Fibroblast of skin of right biceps (primary cell): ENCODE results near the gene PRR5L.
A peak's percentile ranks its signal among the peaks of the same experiment; 100 is the strongest.

ENCODE experiments used
- DNase-seq: peaks from one replicate; pipeline ENCODE4 v3.0.0-alpha.2; 2013

PRR5L gene

DNA sequence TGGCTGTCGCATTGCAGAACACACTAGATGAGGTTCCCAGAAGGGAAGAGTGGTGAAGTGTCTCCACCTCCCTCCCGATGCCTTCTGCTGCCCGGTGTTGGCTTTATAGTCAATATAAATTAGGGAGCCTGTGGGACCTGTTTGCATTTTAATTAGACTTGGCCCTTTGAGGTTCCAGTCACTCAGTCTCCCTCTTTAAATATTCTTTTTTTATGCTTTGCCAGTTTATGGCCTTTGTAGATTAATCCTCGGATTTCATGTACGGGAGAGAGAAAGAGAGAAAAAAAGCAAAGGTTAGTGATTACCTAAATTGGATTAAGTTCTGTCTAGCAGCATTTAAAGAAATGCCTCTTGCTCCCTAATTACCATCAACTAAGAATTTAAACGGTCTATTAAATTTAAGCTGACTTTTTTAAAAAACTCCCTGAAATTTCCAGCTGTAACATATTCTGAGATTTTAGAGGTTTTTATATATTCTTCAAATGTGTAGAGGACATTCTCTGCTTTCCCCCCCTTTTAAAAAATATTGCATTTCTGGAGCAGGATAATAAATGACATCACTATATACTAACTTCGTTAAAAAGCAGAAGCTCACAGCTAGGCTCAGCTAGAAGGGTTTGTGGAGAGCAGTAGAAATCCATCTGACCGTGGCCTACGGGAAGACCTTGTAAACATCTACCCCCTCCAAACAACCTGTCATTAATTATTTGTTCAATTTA, 84.4 kb downstream of the PRR5L start:
- DNase-seq: no peak

DNA sequence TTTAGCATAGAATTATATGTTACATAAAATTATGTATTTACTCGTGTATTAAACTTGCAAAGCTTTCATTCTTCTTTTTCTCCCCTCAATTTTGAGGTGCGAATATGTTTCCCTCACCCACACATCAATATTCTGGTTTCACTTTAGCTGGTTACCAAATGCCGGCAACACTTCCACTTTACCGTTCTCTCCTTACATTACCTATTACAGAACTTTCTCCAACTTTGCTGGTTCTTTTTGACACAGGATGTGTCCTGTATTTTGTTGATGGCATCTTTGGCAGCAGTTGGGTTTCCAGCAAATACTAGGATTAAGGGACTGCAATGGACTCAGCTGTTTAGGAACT, 84.9 kb downstream of the PRR5L start:
- DNase-seq: no peak

DNA sequence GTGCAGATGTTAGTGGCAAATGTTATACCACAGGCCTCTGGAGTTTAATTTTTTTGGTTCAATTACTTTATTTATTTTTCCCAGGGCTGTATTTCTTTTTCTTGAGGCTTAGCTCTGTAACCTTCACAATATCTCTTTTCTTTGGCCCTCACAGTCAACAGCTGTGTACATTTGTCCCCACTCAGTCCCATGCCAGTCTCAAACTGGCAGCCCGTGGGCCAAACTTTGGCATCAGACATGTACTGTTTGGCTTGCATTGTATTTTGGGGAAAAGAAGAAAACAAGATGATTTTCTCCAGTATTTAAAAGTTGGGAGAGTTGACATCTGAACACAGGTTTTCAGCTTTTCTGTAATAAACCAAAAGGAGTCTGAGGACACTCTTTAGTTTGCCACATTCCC, 87.1 kb downstream of the PRR5L start:
- DNase-seq: no peak

DNA sequence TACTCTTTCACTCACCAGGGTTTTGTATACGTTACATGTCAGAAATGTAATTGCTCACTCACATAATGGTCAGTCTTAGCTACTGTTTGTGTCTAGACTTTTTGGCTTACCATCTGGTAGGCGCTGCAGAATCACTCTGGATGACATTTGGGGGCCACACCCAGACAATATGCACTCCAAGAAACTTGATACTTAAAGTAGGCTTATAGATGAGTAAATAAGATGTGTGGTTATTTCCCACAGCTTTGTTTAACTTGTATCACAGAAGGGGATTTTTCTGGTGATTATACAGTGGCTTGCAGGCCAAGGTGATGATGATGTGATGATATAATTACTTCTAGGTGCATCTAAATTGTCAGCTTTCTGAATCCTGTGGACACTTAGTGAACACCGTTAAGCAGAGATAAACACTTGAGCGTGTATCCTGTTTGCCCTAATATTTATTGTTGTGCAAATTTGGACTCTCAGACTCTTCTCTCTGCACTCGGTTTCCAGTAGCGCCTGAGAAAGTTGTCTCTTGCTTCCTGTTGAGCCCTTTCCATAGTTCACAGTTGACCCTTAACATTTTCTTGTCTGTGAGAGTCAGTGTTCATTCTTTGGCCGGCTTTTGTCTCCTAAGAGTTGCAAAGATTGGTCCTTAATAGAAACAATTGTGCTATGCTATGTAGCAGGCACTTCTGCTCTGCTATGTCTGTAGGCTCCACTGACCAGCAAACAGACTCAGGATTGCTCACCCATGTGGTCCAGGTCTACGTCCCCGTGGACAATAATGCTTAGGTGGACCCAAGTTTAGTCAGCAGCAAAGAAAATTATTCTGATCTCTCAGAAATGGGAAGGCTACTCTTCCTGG, 89.3 kb downstream of the PRR5L start:
- peak; percentile 75 for DNase-seq

DNA sequence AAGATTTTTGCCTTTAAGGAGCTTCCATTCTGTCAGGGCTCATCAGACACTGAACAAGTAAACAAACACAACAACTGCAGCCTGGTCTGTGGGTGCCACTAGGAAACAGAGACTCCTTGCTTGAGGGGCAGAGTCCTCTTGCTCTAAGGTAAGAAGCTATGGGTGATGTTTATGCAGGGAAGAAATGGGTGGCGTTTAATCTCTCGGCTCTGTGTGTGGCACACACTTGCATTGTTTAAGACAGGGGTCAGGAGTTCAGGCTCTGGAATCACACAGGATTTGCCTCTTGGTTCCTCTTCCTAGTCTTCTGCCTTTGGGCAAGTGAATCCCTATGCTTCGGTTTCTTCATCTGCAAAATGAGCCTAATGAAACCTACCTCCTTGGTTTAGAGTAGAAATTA, 90.3 kb downstream of the PRR5L start:
- DNase-seq: no peak

DNA sequence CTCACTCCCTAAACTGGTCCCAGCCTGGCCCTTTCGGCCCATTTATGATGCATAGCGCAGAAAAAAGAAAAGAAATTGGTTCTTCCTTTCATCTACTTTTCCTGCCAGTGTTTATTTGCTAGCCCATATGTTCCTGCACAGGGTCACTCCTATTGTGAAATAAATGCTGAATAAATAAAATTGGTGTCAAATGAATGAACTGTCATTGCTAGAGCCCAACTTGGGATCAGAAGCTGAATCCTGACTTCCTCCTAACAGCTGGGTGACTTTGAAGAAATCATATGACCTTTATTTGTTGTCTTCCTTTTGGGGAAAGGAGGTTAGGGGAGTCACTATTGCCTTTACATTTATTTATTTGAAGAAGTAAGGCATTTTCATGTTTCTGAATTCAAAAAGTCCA, 92.0 kb downstream of the PRR5L start:
- DNase-seq: no peak

DNA sequence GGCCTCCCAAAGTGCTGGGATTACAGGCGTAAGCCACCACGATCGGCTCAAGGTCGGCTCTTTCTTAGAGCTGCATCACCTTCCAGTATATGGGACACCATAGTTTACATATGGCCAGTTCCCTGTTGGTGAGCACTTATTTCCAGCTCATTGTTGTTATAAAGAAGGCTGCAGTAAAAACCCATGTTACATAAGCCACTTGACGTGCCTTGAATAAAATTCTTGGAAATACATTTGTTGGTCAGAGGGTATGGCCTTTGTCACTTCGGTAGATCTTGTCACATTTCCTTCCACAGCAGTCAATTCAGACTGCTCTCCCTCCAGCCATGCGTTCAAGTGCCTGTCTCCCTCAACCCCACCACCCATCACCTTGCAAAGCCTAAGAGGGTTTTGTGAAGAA, 92.9 kb downstream of the PRR5L start:
- DNase-seq: no peak

DNA sequence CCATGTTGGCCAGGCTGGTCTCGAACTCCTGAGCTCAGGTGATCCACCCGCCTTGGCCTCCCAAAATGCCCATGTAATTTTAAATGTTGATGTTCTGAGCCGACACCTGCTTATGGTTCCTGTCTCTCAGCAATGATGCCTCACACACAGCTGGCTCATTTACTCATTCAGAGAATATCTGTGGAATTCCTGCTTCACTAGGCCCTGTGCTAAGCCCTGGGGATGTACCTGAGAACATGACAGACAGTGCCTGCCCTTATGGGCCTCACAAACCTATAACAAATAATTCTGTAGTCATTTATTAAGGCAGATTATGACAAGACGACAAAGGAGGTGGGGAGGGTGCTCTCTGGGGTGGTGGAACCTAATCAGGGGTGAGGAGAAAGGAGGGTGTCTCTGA, 93.7 kb downstream of the PRR5L start:
- no peak for DNase-seq

DNA sequence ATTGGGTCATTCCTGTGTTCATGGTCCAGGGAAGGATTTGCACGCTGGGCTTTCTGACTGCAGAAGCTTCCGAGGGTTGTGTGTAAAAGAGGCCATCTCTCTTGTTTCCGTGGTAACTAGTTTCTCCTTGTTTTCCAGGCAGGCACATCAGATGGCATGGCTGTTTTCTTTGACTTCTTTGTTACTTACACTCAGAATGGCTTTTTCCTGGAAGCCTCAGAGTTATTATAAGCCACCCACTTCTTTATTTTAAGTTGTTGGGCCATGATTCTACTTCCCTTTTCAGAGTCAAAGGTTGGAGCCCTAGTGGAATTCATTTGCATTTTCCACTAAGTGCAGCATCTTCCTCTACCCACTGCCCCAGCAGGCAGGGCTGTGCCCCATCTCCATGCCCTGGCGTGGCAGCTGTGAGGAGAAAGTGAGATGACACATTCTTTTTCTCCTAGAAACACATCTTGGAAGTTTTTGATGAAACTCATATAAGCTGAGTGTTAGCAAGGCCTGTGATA, 94.9 kb downstream of the PRR5L start:
- no peak for DNase-seq

DNA sequence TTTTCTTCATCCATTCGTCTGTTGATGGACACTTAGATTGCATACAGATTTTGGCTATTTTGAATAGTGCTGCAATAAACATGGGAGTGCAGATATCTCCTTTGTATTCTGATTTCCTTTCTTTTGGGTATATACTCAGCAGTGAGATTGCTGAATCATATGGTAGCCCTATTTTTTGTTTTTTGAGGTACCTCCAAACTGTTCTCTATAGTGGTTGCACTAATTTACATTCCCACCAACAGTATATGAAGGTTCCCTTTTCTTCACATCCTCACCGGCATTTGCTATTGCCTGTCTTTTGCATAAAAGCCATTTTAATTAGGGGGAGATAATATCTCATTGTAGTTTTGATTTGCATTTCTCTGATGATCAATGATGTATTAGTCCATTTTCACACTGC, 96.1 kb downstream of the PRR5L start:
- no peak for DNase-seq

DNA sequence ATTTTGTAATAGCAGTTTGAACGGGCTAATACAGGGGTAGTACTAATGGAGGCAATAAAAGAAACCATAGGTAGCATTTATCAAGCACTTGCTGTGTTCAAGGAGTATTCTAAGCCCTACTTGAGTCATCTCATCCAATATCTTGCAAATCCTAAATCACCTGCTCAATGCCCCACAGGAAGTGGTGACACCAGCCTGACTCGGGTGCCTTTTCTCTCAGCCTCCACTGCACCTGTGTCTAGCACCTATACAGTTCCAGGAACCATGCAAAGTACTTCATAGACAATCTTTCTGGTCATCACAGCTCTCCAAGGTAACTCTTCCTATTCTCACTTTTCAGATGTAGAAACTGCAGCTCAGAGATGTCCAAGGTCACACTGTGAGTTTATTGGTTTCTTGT, 98.0 kb downstream of the PRR5L start:
- DNase-seq: no peak

DNA sequence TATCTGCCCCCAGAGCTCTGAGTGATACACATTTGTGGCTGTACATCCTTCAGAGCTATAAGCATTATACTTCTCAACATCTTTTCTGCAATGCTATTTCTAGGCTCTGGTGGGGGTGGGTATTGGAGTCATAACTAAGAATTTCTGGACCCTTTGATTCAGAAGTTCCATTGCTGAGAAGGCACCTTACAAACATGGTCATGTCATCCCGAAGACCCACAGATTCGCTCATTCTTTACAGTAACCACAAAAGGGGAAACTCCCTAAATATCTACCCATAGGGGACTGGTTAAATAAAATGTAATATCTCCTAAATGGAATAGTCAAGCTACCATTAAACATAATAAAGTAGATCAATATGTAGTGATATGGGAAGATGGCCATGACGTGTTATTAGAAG, 98.8 kb downstream of the PRR5L start:
- DNase-seq: no peak

DNA sequence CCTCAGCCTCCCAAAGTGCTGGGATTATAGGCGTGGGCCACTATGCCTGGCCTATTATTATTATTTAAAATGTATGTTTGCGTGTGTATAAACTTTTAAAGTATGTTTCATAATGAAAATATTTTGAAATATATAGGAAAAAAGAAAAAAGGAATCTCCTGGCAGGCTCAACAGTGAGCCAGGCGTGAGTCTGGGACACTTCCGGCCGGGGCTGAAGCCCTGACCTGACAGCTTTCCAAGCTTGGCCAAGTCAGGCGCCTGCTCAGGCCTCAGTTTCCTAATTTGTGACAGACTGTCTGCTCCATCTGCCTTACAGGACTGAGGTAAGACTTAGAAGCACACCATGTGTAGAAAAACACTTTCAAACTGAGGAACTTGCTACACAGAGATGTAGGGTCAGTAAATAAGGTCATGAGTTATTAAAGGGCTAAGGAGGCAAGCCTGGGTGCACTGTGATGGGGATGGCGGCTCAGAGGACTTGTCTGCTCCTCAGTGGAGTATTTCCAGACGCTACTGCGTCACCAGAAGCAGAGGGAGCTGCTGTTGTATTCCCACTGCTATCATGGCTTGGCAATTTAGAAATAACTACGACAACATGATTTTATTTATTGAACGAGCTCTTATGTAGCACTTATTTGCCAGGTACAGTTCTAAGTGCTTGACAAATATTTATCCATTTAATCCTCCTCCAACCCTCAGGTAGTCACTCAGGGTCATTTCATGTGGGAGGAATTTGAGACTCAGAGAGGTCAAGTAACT, 100.1 kb downstream of the PRR5L start:
- no peak for DNase-seq

DNA sequence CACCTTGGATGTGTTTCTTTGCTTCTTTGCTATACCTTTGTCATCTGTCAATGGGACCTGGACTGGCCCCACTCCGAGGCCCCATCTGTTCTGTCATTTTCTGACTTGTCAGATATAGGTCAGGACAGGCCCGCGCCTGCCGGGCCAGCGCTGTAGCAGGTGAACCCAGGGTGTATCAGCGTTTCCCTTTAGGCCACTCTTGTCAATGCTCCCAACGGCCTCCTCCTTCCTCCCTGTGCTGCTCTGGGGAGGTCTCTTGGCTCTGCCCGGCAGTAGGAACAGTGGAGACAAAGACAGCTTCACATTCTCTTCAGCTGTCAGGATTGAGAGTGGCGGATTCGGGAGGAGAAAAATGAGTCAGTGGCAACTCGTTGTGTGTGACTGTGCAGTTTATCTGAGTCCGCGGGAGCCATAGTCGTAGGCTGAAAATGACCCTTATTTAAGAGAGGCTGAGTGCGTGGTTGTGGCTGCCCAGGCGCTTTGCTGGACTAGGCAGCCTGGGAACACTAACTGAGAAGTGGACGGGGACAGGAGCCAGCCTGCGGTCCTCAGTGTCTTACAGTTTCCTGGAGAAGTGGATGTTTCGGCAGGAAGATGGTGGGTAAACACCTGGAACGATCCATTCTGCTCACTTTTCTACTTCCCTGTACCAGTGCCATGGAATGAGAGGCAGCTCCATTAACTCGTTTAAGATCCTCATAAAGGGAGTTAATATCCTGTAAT, 102.3 kb downstream of the PRR5L start:
- DNase-seq: no peak

DNA sequence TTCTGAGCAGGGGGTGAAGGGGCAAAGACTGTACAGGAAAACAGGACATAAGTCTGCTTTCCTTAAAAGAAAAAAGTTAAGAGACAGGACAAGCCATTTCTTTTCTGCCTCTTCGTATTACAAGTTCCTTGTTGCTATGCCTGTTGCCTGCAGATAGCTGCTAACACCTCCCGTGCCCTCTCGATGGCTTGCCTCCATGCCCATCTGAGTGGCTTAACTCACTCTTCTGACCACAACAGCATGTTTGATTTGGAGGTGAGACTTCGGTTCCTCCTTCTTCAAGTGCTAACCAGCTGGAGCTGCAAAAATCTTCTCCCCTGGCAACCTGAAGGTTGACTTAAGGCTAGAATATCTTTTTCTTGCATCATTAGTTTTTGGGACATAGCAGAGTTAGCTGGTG, 103.1 kb downstream of the PRR5L start:
- no peak for DNase-seq

DNA sequence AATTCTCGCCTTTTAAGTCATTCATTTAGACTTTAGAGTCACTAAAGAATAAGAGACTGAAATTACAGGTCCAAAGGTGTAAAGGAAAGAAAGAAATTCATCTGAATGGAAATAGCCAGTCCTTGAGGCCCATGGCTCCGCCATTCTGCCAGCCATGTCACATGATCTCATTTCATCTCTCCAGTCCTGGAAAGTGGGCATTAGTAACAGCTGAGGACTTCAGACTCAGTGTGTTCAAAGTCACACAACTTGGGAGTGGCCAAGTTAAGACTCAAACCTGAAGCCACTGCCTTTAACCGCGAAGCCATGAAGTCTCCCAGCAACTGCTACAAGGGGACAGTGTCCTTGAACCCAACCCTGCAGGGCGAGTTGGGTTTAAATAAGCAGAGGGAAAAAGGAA, 103.7 kb downstream of the PRR5L start:
- DNase-seq: no peak

DNA sequence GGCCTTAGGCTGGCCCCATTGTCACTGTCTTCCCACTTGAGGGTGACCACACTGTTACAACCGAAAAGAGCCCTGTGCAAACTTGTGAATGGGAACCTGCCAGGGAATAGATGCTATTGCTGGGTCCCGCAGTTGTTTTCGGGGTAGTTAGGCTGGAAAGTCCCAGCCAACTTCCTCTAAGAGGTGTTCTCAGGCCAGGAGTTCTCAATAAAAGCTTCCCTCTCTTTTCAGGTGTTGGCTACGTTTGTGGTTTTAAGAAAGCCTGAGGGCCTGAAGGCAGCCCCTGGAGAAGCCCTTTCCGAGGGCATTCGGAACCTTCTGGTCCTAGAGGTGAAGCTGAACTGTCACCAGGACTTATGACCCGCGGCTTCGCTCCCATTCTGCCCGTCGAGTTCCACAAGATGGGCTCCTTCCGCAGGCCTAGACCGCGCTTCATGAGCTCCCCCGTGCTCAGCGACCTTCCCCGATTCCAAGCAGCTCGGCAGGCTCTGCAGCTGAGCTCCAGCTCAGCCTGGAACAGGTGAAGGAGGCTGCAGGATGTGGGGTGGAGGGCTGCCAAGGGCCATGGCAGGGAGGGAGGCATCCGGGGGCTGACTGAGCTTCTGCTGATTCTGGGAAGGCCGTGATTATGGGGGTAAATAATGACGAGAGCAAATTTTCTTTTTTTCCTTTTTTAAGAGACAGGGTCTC, 104.8 kb downstream of the PRR5L start:
- no peak for DNase-seq

DNA sequence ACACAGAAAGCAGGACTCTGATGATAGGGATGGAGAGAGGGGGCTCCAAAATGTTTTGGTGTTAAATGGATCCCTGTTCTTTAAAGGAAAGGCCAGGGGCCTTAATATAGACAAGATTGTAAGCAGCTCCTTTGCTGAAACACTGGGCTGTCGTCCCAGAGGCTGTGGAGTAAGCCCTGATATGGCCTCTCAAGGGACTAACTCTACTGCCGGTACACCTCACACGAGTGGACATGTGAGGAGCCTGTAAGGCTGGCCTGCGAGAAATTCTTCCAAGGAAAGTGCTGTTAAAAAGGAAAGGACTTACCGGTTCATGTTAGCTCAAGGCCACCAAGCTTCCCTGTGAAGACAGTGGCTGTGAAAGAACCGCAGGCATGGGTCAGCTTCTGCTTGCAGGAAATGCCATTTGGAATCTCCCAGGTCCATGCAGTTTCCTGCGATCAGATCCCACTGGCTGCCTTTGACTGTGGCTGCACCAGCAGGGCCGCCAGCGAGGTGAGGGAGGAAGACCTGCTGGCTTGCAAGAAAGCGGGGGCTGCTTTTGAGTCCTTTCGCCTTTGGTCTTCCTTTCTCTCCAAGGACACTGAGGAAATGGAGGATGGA, 106.6 kb downstream of the PRR5L start:
- DNase-seq: no peak

DNA sequence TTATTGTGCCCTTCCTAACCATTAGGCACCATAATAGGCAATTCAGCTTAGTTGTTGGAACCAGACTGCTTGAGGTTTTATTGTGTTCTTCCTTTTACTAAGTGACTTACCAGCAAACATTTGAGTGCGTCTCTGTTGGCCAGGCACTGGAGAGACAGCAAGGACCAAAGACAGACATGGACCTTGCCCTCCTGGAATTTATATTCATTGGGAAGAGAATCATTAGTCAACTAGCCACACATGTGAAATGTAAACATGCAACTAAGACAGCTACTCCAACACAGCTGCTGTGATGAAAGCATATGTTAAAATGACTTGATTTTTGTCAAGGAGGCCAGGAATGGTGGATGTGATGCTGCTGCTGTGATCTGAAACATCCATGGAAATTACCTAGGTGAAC, 107.6 kb downstream of the PRR5L start:
- DNase-seq: no peak

DNA sequence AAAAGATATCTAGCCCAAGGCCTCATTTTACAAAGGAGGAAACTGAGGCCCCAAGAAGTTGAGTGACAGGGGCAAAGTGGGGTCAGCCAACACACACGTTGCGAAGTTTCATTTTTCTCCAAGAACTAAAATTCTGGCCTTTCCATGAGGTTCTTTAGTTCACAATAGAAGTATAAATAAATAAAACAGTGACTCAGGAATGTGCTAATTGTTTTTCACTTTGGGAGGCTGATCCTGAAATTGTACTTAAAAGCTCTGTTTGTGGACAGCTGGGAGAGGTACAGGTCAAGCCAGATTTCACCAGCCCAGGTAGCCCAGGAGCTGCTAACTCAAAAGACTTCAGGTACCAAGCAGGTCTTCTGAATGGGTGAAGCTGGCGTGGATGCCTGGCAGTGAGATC, 108.7 kb downstream of the PRR5L start:
- no peak for DNase-seq

DNA sequence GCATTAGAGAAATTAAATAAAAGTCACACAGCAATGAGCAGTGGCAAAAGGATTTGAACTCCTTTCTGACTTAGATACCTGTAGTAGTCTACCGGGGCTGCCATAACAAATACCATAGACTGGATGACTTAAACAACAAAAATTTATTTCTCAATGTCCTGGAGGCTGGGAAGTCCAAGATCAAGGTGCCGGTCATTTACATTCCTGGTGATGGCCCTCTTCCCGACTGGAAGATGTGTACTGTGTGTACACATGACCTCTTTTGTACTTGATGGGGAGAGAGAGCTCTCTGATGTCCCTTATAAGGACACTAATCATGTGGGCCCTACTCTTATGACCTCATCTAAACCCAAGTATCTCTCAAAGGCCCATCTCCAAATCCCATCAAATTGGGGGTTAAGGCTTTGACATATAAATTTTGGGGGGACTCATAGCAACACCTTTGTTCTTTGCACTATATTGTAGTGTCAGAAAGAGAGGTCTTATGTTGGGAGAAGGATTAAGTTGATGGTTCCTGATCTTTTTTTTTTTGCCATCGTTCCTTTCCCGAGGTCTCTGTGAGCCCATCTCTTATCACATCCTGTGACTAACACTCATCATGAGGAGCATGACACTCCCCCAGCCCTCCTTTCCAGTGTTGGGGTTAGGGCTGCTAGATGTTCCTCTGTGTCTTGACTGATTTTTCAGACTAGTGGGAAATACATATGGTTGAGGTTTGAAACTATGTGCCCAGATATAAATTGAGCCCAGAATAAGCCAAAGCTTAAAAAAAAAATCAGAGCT, 109.7 kb downstream of the PRR5L start:
- no peak for DNase-seq
